NCI-H1105 treated with DMSO at 0.1 percent for 48 hours (cell line): ENCODE results near the gene FAT2.
"Not testable (repeated sequence)": the region's sequence is repeated elsewhere in the genome, so short reads cannot be mapped to it uniquely, and the experiment has no call there.

ENCODE experiments used
- DNase-seq: peaks from one replicate; lab custom pipeline; 2025; lab: John Stamatoyannopoulos, UW

FAT2 gene

GRCh38 chr5:151614565-151614964 is 23.4 kb upstream of the FAT2 start:
- DNase-seq, result no peak

- DNase-seq, result no peak
Observed at GRCh38 chr5:151612689-151613427, 21.7 kb upstream of the FAT2 start.

DNA sequence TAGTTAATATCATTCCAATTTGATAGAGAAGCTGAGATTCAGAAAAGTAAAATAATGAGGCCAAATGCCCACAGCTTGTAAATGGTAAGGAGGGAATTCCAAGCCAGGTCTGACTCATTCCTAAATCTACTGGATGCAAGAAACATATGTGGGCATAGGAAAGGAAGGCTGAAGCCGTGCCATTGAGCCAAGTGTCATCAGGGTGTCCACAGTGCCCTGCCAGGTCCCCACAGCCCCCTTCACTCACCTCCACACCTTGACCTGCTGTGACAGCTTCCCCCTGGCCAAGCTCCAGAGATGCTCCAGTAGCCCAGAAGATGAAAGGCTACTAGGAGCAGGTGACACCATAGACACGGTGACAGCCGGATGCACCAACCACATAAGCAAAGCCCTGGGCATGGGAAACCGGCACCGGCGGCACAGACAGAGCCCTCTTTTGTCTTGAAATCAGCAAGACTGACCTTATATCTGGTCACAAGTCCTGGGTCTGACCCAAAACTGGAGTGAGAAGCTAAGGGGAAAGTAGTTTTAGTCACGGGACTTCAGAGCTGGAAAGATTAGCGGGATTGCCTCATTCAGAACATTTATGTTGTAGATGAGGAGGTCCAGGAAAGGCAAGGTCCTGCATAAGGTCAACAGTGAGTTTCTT is 20.1 kb upstream of the FAT2 start:
- no peak for DNase-seq

GRCh38 chr5:151608522-151608921 is 17.4 kb upstream of the FAT2 start:
- no peak for DNase-seq

DNA sequence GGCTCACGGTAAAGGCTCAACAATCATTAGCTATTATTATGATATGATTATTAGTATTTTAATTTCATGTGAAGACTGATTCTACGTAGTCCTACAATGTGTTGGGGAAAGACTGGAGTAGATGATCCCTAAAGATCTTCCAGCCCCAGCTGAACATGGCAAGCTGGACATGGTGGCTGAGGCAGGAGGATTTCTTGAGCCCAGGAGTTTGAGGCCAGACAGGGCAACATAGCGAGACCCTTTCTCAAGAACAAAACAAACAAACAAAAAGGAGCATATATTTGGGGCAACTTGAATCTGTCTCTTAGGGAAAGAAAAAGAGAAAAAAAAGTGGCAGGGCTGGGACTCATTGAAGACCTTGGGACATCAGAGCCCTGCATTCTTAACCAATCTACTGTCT is 16.2 kb upstream of the FAT2 start:
- no peak for DNase-seq

DNA sequence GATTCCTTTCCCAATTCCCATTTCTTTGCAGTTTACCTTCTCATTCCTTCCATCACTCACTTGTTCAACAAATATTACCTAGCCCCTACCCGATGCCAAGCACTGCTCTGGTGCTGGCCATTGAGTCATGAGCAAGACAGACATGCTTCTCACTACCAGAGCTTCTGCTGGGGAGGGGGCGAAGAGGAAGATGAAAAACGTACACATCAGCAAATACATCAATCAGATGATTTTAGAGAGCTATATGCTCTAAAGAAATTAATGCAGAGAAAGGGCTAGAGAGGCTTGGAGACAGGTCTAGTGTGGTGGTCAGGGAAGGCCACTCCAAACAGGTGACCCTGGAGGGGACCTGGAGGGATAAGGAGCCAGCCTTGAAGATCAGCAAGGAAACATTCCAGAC is 14.4 kb upstream of the FAT2 start:
- DNase-seq, result no peak

DNA sequence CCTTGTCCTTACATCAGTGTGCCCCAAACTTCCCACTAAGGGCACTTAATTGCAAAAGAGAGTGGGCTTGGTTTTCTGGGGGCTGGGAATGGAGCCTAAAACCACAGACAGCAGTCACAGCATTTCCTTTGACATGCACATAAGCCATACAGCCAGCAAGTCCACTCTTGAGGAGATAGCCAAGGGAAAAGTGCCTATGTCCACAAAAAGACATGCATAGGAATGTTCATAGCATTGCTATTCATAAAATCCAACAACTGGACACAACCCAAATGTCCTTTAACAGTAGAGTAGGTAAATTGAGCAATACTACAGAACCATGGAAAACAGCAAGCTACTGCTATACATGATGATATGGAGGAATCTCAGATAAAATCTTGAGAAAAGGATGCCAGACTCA is 11.7 kb upstream of the FAT2 start:
- no peak for DNase-seq

- no peak for DNase-seq
Observed at GRCh38 chr5:151601391-151601790, 10.3 kb upstream of the FAT2 start.

DNA sequence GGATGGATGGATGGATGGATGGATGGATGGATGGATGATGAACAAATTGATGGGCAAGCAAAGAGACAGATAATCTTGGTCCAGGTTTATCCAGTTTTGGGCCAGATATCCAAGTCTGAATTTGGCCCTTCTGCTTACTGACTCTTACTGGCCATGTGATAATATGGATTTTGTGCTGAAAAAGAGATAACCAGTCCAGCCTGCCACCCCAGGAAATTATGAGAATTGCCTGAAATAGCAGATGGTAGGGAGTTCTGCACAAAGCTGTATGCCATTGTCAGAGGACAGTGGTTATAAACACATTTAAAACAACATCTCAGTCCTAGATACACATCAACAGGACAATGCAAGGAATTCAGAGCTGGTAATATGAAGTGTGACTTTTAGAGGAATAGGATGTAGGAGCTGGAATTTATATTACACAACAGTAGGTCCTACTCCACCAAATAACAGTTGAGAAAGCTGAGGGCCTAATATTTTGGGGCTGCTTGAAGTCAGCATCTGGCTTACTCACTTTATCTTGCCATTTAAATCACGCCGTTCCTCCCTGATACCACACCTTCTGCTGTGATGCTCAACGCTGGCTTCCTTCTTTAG is 9.0 kb upstream of the FAT2 start:
- DNase-seq, result no peak

GRCh38 chr5:151598984-151599383 is 7.9 kb upstream of the FAT2 start:
- DNase-seq, result no peak

GRCh38 chr5:151598549-151598948 is 7.4 kb upstream of the FAT2 start:
- no peak for DNase-seq

DNA sequence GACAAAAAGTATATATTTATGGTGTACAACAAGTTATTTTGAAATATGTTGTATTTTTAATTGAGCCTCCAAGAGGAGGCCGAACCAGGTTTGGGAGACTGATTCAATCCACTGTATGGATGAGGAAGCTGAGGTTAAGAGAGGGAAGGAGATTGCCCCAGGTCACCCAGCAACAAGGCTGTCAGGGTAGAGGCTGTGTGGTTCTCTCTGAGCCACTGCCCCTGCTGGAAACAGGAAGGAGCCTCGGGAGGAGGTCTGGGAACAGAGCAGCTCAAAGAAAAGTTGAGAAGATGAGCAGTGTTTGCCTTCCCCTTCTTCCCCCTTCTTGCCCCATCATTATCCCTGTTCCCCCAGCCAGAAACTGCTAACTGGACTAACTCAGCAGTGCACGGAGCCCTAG is 6.6 kb upstream of the FAT2 start:
- no peak for DNase-seq

GRCh38 chr5:151596828-151597539 is 5.9 kb upstream of the FAT2 start:
- no peak for DNase-seq

- DNase-seq, result no peak
Observed at GRCh38 chr5:151595411-151595826, 4.3 kb upstream of the FAT2 start.

GRCh38 chr5:151592855-151593408 is 1.8 kb upstream of the FAT2 start:
- no peak for DNase-seq

DNA sequence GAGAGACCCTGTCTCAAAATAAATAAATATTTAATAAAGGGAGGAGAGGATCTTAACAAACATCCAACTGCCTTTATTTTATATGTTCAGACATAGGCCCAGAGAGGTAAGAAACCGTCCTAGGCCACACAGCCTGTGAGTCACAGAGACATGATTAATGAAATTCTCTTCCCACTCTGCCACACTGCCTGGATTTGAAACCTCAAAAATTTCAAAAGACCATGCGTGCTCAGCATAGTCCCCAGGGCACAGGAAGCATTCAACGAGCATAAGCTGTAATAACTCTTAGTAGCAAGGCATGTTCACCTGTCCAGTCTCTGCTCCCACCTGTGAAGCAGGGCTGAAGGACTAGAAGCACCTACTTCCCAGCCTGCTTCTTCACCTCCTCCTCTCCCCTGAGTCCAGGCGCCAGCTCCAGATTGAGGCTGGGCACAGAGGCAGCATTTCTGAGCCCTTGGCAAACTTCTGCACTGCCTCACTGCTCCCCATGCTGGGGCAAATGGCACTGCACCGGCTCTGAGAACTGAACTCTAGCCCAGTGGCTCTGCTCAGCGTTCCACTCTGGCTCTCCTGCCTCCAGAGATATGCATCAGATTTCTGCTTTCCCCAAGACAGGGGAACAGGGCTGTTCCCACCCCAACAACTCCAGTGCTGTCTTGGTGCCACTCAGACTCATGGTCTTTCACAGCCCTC is 1.1 kb downstream of the FAT2 start:
- no peak for DNase-seq

DNA sequence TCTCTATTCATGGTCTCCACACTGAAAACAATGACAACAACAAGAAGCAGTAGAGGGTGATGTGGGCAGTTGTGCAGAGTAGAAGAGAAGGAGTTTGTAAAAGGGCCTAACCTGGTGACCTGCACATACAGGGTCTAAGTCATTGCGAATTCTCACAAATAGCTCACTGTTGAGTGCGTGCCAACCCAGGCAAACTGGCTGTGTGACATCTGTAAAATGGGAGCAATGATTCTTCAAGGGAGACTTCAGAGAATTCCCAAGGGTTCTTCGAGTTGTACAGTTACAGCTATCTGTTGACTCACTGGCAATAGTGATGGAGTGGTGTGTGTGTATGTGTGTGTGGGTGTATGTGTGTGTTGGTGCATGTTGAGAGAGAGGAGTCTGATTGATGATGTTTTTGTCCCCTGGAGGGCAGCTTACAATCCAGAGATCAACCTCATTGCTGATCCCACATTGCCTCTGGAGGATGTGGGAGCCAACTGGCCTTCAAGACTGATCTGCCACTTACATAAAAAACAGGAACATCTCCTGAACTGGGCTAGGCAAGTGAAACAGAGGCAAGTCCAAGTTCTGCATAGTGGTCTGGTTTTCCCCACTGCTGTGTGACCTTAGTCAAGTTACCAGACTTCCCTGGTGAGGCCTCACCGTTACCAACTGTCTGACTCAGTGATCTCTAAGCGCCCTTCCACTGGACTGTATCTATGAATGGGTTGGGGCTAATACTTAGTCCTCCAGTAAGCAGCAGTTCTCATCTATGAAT is 3.2 kb downstream of the FAT2 start:
- no peak for DNase-seq

GRCh38 chr5:151585970-151586369 is 5.2 kb downstream of the FAT2 start:
- no peak for DNase-seq

GRCh38 chr5:151585344-151585743 is 5.8 kb downstream of the FAT2 start:
- DNase-seq, result not testable (repeated sequence)

DNA sequence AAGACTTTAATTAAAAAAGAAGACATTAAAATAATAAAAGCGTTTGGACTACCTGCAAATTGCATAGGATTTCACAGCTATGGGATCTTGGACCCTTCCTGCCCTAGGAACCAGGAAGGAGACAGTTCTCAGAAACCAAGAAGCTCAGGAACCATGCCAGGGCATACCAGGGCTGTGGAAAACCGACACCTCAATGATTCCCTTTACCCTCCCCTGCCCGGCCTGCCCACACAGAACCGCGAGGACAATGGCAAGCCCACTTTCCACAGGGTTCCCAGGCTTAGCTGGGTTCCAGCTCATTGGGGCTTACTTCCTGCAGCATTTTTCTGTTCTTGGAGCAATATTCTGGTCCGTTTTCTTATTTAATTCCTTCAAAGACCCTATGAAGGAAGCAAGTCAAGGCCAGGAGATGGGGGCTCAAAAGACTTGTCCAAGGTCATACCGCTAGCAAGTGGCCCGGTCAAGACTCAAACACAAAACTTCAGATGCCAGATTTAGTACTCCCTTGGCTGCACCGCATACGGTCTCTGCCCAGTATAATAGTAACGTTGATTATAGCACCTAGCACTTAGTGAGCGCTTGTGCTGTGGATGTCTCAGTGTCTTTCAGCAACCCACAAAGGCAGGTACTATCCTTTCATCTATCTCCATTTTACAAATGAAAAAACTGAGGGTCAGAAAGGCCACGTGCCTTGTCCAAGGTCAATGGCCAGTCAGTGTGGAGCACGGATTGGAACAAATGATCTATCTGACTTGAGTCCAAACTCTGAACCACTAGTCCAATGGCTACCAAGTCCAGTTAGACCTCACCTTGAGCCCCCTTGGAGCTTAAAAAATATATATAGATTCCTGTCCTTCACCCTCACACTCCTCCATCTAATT is 6.8 kb downstream of the FAT2 start:
- DNase-seq, result no peak
